GM10847 (cell line): ENCODE data around the gene POU2F3.

Experiments
- POLR2A ChIP-seq: IDR thresholded peaks from 2 replicates; pipeline ENCODE4 v1.6.1; 2011; ENCODE audit not compliant: insufficient read length; ENCODE audit errors: extremely low read depth

POU2F3 gene

GRCh38 chr11:120231963-120232362 is 8.0 kb upstream of the POU2F3 start:
- TF ChIP-seq POLR2A: no peak

- no peak for TF ChIP-seq POLR2A
Observed at GRCh38 chr11:120233207-120233803, 6.6 kb upstream of the POU2F3 start.

GRCh38 chr11:120235024-120235628 is 4.8 kb upstream of the POU2F3 start:
- TF ChIP-seq POLR2A: no peak

GRCh38 chr11:120236169-120237107 is 3.5 kb upstream of the POU2F3 start:
- TF ChIP-seq POLR2A: no peak

DNA sequence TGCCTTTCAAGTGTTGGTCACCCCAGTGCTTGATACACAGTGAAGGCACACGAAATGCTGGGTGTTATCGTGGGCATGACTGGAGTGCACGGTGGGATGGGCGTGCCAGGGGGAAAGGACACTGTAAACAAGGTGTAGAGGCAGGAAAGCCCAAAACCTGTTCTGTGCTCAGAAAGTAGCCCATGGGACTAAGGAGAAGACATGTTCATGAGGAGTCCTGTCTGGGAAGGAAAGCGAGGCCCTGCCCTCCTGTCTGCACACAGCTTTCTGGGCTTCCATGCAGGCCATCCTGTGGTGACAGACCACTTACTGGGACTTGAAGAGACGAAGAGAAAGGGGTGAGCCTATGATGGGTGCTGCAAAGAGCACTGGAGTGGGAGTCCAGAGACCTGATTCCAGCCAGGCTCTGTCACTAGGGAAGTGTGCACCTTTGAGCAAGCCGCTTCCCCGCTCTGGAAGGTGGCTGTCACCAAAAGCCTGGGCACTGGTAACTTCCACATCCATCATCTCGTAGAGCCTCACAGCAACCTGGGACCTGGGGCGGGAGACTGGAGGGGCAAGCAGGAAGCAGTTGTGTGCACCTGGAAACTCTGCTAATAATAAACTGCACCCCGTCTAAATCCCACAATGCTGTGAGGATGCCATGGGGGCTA is 846 bp upstream of the POU2F3 start:
- TF ChIP-seq POLR2A: no peak

GRCh38 chr11:120240866-120241265 is 926 bp downstream of the POU2F3 start:
- TF ChIP-seq POLR2A: no peak

- TF ChIP-seq POLR2A: no peak
Observed at GRCh38 chr11:120241277-120241676, 1.3 kb downstream of the POU2F3 start.

- TF ChIP-seq POLR2A: no peak
Observed at GRCh38 chr11:120243221-120243620, 3.3 kb downstream of the POU2F3 start.

GRCh38 chr11:120244476-120245365 is 4.8 kb downstream of the POU2F3 start:
- TF ChIP-seq POLR2A: no peak

GRCh38 chr11:120245434-120245833 is 5.5 kb downstream of the POU2F3 start:
- no peak for TF ChIP-seq POLR2A

DNA sequence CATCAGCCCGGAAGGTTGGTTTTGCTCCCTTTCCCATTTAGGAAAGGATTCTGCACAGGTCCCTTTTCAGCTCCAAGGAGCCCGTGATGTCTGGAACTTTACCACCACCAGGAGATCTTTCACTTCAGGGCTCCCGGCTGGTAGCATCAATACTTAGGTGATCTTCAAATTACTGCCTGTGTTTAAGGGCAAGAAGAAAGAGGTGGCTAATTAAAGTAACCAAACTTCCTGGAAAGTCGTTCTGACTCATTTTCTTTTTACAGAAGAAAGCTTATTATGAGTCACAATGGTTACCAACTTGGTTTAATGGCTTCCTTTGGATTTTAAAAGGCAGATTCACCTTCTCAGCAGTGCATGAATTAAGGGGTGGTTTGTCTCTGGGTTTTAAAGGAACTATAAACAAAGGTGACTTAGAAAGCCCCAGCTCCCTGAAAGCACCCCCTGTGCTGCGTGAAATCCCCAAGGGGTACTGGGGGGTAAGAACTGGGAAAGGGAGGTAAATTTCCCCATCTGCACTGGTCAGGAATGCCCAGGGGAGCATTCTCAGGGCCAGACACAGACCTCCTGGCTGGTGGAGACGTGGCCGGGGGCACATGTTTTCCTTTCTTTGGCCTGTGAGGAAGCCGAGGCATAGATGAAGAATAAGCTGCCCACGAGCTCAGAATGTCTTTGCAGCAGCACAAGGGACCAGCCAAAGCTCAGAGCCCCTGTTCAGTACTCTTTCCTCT is 8.8 kb downstream of the POU2F3 start:
- TF ChIP-seq POLR2A: no peak

GRCh38 chr11:120249279-120250262 is 9.6 kb downstream of the POU2F3 start:
- no peak for TF ChIP-seq POLR2A
